Stimulated activated CD4-positive, alpha-beta T cell treated with anti-CD3 and anti-CD28 coated beads, TNF-alpha, amount 100 ng/mL, for 4 hours (primary cell): ENCODE measurements around the gene RANGAP1.

Experiments
- DNase-seq, 3 experiments: peaks; one replicate each; pipeline ENCODE4 v3.0.0-alpha.2; 2020; ENCODE audit warnings: low read depth in 3 of 3

The RANGAP1 gene

DNA sequence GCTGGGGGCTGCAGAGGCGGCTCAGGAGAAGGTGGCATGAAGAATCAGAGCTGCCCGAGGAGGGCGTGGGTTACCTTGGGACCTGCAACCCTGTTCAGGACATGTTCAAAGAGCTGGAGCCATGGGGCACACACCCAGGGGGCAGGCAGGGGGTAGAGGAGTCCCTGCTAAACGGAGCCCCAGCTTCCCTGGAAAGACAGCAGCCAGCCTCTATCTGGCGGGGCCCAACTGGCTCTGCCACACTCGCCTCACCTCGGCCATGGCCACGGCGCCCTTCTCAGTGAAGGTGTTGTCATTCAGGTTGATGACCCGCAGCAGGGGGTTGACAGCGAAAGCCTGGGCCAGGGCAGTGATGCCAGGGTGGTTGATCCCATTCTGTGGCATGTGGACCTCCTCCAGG lies 28.3 kb downstream of the RANGAP1 start:
- DNase-seq = no peak

DNA sequence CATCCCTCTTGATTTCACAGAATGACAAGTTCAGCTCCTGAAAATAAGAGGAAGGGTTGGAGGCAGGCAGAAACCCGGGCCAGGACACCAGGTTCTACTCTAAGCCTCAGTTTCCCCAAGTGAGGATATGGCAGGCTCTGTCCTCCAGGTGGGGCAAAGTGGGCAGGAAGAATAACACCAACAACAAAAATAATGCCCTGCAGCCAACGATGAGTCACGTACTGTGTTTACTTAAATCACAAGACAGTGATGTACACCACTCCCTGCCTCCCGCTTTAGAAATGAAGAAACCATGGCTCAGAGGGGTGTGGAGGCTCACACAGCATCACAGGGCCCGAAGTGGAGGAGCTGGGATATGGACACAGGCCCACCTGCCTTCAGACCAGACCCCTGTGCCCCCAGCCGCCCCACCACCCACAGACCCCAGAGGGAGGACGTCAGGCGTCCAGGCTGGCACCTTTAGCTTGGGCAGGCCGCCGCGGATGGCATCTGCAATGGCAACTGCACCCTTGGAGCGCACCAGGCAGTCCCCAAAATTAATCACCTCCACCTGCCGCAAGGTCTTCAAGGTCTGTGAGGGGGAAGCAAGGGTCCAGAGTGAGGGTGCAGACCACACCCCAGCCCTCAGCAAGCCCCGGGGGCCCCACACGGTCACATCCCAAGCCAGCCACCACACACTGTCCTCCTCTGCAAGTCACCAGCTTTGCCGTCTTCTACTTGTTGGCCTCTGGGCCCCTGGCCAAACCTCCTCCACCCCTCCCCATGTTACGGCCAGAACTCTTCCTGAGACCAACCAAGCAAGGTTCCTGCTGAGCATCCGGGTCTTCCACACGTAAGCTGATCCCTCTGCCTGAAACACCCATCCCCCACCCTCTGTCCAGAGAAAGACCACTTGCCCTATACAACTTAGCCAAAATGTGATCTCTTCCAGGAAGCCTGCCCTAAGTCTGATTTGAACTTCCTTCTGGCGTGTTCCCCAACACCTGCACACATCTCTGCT lies 29.4 kb downstream of the RANGAP1 start:
- no peak for DNase-seq

DNA sequence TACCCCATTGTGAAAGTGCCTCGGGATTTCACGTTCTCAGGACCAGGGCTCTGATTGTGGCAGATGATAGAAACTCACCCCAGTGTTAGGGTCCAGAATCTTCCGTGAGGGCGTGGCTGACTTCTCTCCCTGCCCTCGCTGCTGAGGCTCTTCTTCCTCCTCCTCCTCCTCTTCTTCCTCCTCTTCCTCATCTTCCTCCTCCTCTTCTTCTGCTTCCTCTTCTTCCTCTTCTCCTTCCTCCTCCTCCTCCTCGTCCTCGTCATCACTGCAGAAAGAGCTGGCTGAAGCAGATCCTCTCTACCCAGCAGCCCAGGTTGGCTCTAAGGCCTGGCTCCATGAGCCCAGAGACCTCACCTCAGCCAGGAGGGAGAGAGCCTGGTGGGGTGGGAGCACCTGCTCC lies 31.8 kb downstream of the RANGAP1 start:
- DNase-seq = no peak

DNA sequence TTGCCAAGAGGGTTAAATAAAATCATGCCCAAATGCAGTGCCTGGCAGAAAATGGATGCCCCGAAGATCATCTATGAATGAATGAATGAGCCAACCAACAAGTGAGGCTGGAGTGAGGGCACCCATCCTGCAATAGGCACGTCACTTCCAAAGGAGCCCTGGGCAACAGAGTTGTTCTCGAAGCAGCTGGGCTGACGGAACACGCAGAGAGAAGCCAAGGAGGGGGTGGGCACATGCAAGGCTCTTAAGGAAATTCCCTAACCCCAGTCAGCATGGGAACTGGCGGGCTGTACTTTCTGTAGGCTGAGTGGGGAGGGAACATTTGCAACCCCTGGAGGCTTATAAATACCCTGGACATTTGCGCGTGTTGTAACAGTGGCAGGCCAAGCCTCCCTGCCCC lies 33.6 kb downstream of the RANGAP1 start:
- no peak for DNase-seq

DNA sequence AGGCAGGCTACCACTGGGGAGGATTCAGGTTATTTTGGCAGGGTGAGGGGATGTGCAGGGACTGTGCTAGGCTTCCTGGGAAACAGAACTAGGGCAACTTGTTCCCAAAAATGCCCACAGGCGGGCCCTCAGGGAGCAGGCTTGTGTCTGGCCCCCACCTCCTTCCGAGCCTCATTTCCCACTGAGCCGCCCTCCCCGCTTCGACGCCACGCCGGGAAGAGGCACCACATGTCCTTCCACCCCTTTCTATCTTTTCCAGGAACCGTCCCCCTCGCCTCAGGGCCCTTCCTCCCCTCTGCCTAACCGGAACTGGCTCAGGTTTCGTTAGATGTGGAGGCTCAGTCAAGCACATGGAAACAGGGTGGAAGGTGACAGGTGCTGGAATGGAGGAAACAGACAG lies 35.9 kb downstream of the RANGAP1 start:
- no peak for DNase-seq

DNA sequence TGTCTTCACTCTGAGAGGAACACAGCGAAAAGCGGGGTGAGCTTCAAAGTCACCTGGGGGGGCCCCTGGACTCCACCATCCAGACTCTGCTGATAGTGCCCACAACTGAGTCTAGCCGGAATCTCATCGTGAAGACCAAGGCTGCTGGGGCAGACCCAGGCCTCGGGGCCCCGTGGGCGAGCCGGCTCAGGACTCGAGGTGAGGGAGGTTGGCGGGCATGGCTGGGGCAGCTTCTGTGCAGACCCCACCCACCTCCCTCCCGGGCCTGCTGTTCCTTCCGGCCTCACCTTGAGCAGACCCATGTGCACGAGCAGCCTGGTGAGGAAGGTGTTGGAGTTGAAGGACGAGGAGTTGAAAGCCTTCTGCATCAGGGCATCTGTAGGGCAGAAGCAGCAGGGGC lies 36.5 kb downstream of the RANGAP1 start:
- DNase-seq = no peak

DNA sequence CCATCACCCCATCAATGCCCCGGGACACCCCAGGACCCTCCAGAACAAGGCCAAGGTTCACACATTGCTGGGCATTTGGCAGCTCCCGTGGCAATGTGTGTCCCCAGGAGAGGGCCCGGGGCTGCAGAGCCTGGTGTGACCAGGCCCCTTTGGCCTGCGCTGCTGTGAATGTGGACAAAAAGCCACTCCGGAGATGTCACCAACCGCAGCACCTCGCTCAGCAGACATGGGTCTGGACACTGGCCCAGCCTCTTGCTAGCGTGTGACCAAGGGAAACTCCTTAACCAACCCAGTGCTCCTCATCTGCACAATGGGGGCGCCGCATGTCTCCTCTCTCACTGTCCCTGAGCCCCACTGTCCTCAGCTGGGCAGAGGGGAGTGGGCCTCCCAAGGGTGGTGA lies 37.2 kb downstream of the RANGAP1 start:
- DNase-seq = no peak

DNA sequence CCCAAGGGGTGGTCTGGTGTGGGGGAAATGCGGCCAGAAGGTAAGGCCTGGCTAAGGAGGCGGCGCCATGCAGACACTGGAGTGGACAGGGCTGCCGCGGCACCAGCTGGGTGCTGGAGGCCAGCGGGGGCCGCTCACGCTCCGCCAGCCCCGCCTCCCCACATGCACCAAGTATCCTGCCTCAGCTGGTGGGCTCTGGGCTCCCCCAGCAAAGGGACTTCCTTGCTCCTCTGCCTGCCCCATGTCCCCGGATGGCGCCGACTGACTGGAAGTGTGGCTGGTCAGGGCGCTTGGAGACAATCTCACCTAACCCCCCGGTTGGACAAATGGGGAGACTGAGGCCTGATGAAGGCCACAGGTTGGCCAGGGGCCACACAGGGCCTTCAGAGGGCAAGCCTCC lies 37.7 kb downstream of the RANGAP1 start:
- no peak for DNase-seq

DNA sequence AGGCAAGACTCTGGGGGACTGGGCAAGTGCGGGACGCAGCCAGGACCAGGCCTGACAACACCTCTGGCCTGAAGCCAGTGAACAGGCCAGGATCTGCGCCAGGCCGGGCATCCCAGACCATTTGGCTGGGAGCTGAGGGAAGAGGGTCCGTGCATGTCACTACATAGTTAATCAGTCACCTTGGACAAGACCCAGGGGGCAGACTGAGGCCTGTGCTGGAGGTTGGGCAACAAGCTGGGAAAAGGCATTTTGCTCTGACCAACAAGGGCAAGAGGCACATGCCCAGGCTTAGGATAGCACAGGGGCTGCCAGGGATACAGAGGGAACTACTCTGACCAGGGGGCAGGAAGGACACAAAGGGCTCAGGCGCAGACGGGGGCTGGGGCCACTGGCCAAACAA lies 38.3 kb downstream of the RANGAP1 start:
- DNase-seq = no peak

DNA sequence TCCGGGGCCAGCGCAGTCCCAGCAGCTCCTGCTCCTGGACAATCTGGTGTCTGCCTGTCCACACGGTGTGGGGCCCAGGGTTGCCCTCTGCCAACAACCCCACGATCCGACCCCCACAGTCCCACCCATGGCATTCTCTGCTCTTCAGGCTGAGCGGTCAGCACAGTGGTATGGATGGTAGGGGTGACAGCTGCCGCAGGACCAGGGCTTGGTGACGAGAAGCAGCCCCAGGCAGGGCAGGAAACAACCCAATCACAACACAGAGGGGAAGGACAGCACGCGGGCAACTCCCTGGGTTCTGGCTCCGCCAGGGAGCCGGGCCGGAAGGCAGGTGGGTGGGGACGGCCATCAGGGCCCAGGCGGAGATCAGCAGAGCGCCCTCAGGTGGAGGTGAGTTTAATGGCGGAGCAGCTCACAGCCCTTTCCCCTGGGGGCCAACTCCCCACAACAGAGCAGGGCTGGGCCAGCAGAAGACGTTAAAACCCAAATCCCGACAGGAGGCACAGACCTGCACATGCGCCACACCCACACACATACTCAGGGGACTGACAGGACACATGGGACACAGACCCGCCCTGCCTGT lies 40.0 kb downstream of the RANGAP1 start:
- no peak for DNase-seq

DNA sequence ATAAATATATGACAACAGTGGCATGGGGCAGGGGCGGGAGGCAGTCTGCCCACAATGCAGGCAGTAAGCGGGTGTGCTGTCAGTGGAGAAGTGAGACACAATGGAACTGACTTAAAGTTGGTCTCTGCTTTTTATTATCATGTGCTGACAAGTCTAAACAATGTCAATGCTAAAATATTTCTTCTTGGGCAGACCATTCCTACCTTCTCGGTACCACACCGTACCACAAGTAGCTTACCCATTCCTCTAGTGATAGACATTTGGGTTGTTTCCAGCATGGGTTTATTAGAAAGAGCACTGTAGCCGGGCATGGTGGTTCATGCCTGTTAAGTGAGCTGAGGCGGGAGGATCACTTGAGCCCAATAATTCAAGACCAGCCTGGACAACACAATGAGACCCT lies 42.6 kb downstream of the RANGAP1 start:
- no peak for DNase-seq

DNA sequence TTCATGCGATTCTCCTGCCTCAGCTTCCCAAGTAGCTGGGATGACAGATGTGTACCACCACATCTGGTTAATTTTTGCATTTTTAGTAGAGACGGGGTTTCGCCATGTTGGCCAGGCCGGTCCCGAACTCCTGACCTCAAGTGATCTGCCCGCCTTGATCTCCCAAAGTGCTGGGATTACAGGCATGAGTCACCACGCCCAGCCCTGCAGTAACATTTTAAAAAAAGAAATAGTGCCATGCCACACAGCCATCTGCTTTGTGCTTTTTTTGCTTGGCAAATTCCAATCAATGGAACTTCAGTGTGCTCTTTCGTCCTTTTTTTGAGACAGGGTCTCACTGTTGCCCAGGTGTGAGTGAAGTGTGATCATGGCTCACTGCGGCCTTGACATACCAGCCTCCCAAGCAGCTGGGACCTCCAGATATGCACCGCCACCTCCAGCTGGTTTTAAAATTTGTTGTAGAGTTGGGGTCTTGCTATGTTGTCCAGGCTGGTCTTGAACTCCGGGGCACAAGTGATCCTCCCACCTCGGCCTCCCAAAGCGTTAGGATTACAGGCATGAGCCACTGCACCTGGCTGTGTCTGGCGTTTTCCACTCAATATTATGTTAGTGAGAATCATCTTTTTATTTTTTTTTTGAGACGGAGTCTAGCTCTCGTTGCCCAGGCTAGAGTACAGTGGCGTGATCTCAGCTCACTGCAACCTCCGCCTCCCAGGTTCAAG lies 43.4 kb downstream of the RANGAP1 start:
- DNase-seq = no peak

DNA sequence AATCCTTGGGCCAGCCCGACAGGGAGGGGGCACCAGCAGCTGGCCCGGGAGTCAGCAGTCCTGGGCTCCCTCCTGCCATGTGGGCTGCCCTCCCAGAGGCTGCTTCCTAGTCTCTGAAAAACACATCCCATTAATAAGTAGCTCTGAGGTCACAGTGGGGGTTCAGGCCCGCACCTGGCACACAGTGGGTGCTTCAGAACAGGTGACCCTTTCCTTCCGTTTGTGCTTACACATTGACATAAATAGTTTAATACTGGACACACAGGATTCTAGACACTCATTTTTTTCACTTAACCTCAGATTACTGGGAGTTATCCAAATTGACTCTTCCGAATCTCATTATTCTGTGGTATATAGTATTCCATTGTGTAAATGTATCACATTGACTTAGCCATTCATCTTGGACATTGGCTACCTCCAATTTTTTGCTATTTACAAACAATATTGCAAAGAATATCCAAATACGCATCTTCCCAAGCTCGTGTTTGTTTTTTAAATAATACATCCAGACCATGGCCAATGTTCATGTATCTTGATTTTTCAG lies 44.8 kb downstream of the RANGAP1 start:
- no peak for DNase-seq

DNA sequence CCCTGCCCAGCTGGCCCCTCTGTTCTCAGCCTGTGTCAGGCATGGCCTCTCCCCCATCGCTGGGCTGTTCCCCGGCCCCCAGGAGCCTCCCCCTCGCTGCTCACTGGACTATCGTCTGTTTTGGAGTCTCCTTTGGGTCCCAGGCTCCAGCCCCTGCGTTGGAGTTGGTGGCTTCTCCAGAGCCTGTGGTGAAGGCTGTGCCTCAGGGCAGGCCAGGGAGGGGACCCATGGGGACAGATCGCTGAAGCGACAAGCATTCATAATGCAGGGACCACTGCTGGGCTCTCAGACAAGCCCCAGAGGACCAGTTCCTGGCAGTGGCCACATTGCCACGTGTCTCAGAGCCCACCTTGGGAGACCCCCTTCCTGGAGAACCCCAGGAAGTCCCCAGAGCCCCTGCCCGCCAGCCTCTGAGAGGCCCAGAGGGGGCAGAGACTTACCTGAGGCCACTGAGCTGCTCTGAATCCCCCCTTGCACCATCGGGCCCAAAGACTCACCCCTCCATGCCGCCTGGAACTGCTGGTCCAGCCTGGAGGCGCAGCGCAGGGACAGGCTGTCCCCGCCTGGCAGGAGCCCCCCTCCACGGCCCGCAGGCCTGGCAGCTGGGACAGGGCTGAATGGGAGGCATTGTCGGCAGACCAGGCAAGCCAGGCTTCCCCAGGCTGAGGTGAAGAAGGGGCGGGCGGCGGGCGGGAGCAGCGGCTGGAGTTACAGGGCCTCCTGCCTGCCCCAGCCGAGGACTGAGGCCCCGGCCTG lies 45.4 kb downstream of the RANGAP1 start, which contains the start of gene CHADL:
TSS of gene CHADL (minus strand) at position 555 of the 756 bp plus-strand sequence. CDS start at position 505, 50 bp downstream.
- DNase-seq = no peak

DNA sequence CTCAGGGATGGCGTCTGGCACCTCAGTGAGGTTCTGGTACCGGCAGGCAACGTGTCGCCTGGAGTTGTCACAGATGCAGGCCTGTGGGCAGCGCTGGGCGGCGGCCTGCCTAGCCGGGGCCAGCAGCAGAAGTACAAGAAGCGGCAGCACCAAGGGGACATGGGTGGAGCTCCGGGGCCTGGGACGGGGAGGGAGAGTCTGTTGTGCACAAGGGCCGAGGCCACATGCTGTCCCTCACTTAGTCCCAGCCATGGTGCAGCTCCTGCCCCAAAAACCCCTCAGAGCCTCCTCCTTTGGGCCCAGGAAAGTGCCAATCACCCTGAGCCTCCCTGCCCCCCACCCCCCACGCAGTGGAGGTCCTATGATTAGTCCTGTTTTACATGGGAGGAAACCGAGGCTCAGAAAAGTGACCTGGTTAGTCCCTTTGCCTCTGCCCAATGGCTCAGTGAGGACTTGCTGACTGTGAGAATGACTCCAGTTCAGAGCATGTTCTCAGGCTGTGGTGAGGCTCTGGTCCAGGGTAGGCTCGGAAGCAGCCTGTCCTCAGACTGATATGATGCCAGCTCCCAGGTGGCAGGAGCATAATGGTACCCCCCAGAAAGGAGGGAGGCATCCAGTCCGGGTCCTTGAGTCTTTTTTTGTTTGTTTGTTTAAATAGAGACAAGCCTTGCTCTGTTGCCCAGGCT lies 46.4 kb downstream of the RANGAP1 start:
- no peak for DNase-seq

DNA sequence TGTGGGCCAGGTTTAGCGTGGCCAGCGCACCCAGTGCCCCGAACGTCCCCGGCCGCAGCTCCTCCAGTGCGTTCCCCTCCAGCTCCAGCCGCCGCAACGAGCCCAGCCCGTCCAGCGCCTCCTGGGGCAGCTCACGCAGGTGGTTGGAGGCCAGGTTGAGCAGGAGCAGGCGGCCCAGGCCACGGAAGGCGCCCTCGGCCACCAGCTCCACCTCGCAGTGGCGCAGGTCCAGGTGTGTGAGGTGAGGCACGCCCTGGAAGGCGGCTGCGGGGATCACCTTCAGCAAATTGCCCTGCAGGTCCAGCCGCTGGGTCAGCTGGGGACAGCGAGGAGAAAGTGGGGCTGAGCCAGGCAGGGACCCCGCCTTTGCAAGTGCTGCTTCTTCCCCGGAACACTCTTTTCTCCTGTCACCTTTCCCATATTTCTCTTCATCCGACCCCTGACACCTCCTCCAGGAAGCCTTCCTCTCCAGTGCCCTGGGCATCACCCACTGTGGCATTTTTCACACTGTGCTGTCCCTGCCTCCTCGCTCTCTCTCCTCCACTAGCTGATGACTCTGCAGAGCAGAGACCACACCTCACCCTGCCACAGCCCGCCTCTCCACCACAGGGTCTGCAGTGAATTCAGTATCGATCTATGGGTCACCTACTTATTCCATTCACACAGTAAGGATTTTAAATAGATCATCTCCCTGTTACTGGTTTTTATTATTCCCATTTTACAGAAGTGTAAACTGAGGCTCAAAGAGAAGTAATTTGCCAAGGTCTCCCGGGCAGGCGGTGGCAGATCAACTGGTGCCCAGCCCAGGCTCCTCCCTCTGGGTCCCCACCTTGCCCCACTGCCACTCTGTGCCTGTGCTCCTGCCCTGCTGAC lies 47.2 kb downstream of the RANGAP1 start:
- no peak for DNase-seq

DNA sequence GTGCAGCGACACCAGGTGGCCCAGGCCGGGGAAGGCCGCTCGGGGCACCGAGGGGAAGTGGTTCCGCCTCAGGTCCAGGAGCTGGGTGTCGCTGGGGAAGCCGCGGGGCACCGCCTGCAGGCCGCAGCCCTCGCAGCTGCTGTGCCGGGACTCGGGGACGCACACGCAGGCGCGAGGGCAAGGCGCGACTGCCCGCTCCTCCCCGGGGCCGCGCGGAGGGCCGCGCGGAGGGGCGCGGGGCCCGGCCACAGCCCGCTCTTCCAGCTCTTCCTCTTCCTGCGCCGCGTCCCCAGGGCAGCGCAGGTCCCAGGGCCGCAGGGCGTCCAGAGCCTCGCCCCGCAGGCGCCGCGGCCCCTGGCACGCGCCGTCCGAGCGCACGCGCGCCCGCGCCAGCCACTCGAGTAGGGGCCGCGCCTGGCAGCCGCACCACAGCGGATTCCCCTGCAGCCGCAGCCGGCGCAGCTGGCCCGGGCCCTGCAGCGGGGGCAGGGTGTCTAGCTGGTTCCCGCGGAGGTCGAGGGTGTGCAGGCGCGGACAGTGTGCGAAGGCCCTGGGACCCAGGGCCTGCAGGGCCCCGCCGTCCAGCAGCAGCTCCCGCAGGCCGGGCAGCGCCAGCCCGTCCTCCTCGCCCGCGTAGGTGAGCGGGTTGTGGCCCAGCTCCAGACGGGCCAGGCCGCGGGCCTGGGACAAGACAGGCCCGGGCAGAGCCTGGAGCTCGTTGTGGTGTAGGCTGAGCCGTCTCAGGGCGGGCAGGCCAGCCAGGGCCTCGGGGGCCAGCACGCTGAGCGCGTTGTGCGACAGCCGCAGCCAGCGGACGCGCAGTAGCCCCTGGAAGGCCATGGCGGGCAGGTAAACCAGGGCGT lies 48.0 kb downstream of the RANGAP1 start:
- DNase-seq = peak; percentile 58 to 66 (median 63)

DNA sequence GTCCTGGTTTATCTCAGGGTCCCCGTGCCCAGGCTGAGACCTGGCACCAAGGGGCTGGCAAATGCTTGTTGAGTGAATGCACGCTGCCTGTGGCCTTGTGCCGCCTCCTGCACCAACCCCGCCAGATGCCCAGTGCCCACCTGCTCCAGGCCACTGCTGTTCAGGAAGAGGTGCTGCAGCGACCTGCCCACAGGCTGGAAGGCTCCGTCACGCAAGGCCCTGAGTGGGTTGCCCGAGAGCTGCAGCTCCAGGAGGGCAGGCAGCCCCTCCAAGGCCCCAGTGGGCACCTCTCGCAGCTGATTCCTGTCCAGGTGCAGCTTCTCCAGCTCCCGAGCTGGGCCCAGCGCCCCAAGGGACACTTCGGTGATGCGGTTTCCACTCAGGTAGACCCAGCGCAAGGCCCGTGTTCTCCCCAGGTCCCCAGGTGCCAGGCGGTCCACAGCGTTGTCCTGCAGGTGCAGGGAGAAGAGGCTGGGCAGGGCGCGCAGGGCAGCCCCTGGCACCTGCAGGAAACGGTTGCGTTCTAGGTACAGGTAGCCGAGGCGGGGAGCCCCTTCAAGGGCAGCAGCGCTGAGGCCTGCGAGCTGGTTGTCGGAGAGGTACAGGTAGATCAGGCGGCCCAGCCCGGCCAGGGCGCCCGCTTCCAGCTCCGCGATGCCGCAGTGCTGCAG lies 48.8 kb downstream of the RANGAP1 start:
- DNase-seq = no peak
